K562 (cell line): ENCODE results near the gene IGSF9. TPM values are rescaled to one million over a fixed set of nuclear protein-coding genes. Genes with fewer than 3 reads are reported as not detected.

Source experiments
- ARID1B ChIP-seq: fragments of 450-650 bp; IDR thresholded peaks from 2 replicates; pipeline ENCODE4 v1.6.1; 2016; ENCODE audit warnings: antibody characterized with exemption, mild to moderate bottlenecking, inconsistent platforms
- BHLHE40 ChIP-seq: IDR thresholded peaks from 2 replicates; pipeline ENCODE4 v1.6.1; 2011; ENCODE audit warnings: low read length, improper control_type of control experiment
- CCAR2 ChIP-seq: fragments of 200-400 bp; formaldehyde crosslinking; IDR thresholded peaks from 2 replicates; pipeline ENCODE4 v1.6.1; 2017; ENCODE audit warnings: mild to moderate bottlenecking, low read depth, low read length
- CEBPG ChIP-seq, 3 experiments: fragments of 200-800 bp in 1 of 3; sonication (Bioruptor generic) in 1 of 3; sonication (generic) in 1 of 3; formaldehyde crosslinking in 1 of 3; IDR thresholded peaks in 2 of 3; conservative IDR thresholded peaks in 1 of 3; 2 replicates each; pipeline versions ENCODE4 v1.6.1 to v1.8.0; 2016 to 2022; ENCODE audit warnings: missing compliant biosample characterization in 2 of 3, missing genetic modification characterization in 2 of 3, mild to moderate bottlenecking in 1 of 3, missing genetic modification reagents in 1 of 3
- DLX4 ChIP-seq: fragments of 250-450 bp; sonication (Bioruptor Pico); IDR thresholded peaks from 2 replicates; pipeline ENCODE4 v1.6.1; 2021; ENCODE audit warnings: mild to moderate bottlenecking
- DMBX1 ChIP-seq: fragments of 250-450 bp; sonication (Bioruptor Pico); IDR thresholded peaks from 2 replicates; pipeline ENCODE4 v1.8.0; 2022; ENCODE audit warnings: inconsistent platforms, mild to moderate bottlenecking, moderate library complexity, borderline replicate concordance
- EP300 ChIP-seq: IDR thresholded peaks from 2 replicates; pipeline ENCODE4 v1.6.1; 2012; ENCODE audit warnings: low read length, improper control_type of control experiment
- FOXP1 ChIP-seq: sonication (generic); formaldehyde crosslinking; IDR thresholded peaks from 2 replicates; pipeline ENCODE4 v1.8.0; 2022; ENCODE audit warnings: mild to moderate bottlenecking, missing genetic modification reagents
- HNRNPK ChIP-seq: fragments of 200-400 bp; formaldehyde crosslinking; IDR thresholded peaks from one replicate; pipeline ENCODE4 v1.6.1; 2018; ENCODE audit warnings: mild to moderate bottlenecking, low read depth, low read length; ENCODE audit not compliant: poor library complexity, severe bottlenecking
- ILF3 ChIP-seq: fragments of 450-650 bp; IDR thresholded peaks from 2 replicates; pipeline ENCODE4 v1.6.1; 2018; ENCODE audit warnings: antibody characterized with exemption, mild to moderate bottlenecking, moderate library complexity, borderline replicate concordance
- LEF1 ChIP-seq: fragments of 450-650 bp; IDR thresholded peaks from 2 replicates; pipeline ENCODE4 v1.6.1; 2016; ENCODE audit warnings: mild to moderate bottlenecking
- MCM5 ChIP-seq: fragments of 450-650 bp; IDR thresholded peaks from 2 replicates; pipeline ENCODE4 v1.6.1; 2016; ENCODE audit warnings: low read depth
- NELFE ChIP-seq: IDR thresholded peaks from 2 replicates; pipeline ENCODE4 v1.6.1; 2011; ENCODE audit warnings: mild to moderate bottlenecking; ENCODE audit not compliant: insufficient read depth, insufficient read length
- PML ChIP-seq: IDR thresholded peaks from 2 replicates; pipeline ENCODE4 v1.6.1; 2012; ENCODE audit warnings: low read length, inconsistent platforms
- PTBP1 ChIP-seq: fragments of 200-400 bp; formaldehyde crosslinking; IDR thresholded peaks from 2 replicates; pipeline ENCODE4 v1.6.1; 2017; ENCODE audit warnings: low read depth, low read length
- SAFB2 ChIP-seq: fragments of 200-400 bp; formaldehyde crosslinking; IDR thresholded peaks from 2 replicates; pipeline ENCODE4 v1.6.1; 2018; ENCODE audit warnings: borderline replicate concordance, low read length, low read depth, moderate library complexity; ENCODE audit not compliant: severe bottlenecking
- SP2 ChIP-seq: IDR thresholded peaks from 2 replicates; pipeline ENCODE4 v1.6.1; 2011; ENCODE audit warnings: mild to moderate bottlenecking, low read depth, low read length, moderate library complexity; ENCODE audit not compliant: poor library complexity, severe bottlenecking; ENCODE audit errors: extremely low read depth
- TAF15 ChIP-seq: fragments of 200-400 bp; formaldehyde crosslinking; IDR thresholded peaks from 2 replicates; pipeline ENCODE4 v1.6.1; 2017; ENCODE audit warnings: mild to moderate bottlenecking, low read depth, low read length, moderate library complexity
- TEAD1 ChIP-seq, 2 experiments: fragments of 450-650 bp in 1 of 2; sonication (generic) in 1 of 2; formaldehyde crosslinking; IDR thresholded peaks; 2 replicates each; pipeline versions ENCODE4 v1.4.0 to v1.8.0; 2020 to 2022; ENCODE audit warnings: mild to moderate bottlenecking in 2 of 2, missing genetic modification reagents in 1 of 2
- TOE1 ChIP-seq, 2 experiments: fragments of 450-650 bp in 1 of 2; sonication (generic) in 1 of 2; formaldehyde crosslinking in 1 of 2; IDR thresholded peaks; 2 replicates each; pipeline versions ENCODE4 v1.7.1 to v1.8.0; 2016 to 2022; ENCODE audit warnings: borderline replicate concordance in 2 of 2, mild to moderate bottlenecking in 2 of 2, antibody characterized with exemption in 1 of 2, inconsistent platforms in 1 of 2, low read depth in 1 of 2, missing genetic modification reagents in 1 of 2, moderate library complexity in 1 of 2
- ZC3H4 ChIP-seq: sonication (generic); formaldehyde crosslinking; IDR thresholded peaks from 2 replicates; pipeline ENCODE4 v1.9.0; 2021; ENCODE audit warnings: missing genetic modification reagents, borderline replicate concordance
- ZFP1 ChIP-seq: fragments of 450-650 bp; formaldehyde crosslinking; IDR thresholded peaks from 2 replicates; pipeline ENCODE4 v1.4.0; 2020; ENCODE audit warnings: mild to moderate bottlenecking, mixed read lengths
- ZNF561 ChIP-seq: fragments of 450-650 bp; formaldehyde crosslinking; conservative IDR thresholded peaks from 2 replicates; pipeline ENCODE4 v1.4.0; 2020; ENCODE audit warnings: mild to moderate bottlenecking, moderate library complexity
- polyA plus RNA-seq, 8 experiments: library from polyadenylated mRNA; depleted of rRNA in 4 of 8; stranded (reverse) in 5 of 8; unstranded in 3 of 8; fragments of >200 nt; fragmentation: Nextera tagmentation in 2 of 8; fragmentation: Illumina TruSeq in 1 of 8; extraction: Ambion mirVana in 2 of 8; extraction: Trizol in 1 of 8; gene quantifications; 2 replicates each; pipeline versions ENCODE4 v1.2.1 to v1.2.3, GENCODE V29; 2011 to 2014; ENCODE audit warnings: inconsistent platforms in 1 of 8, missing spikeins in 1 of 8
- total RNA-seq, 7 experiments: library from RNA; depleted of rRNA in 6 of 7; stranded (reverse); fragments of >200 nt in 6 of 7; fragmentation: Illumina TruSeq in 2 of 7; extraction: Trizol in 2 of 7; gene quantifications; 2 replicates each; pipeline versions ENCODE4 v1.2.1 to v1.2.3, GENCODE V29; 2011 to 2021; ENCODE audit warnings: low replicate concordance in 1 of 7
- TF ChIP-seq, protein P1 (sequence below): sonication (generic); formaldehyde crosslinking; IDR thresholded peaks from 2 replicates; pipeline ENCODE4 v1.8.0; 2022; ENCODE audit warnings: missing genetic modification reagents, mild to moderate bottlenecking, moderate library complexity, borderline replicate concordance
- TF ChIP-seq, protein P2 (sequence below): fragments of 200-800 bp; sonication (Bioruptor generic); IDR thresholded peaks from 2 replicates; pipeline ENCODE4 v1.6.1; 2017; ENCODE audit warnings: missing genetic modification characterization, missing compliant biosample characterization

IGSF9 gene
- total and polyA plus RNA-seq, 9 of the 15 experiments (the other 6 are each of a cell fraction or from before 2014, with no cell fraction given) = 0.03 to 0.29 (median 0.07) TPM; not detected in 1

- TF ChIP-seq SAFB2 (no peak), BHLHE40 (peak; percentile 90), DMBX1 (CRISPR knock-in tag) (no peak), SP2 (no peak), LEF1 (peak; percentile 32; the same call in 1 of the 2 replicates), TOE1 (IDR thresholded peaks at IDR 0.05; ENCODE audit: borderline replicate concordance) (no peak), TOE1 (CRISPR knock-in tag; IDR thresholded peaks at IDR 0.05; ENCODE audit: borderline replicate concordance, low read depth) (no peak), DLX4 (CRISPR knock-in tag) (no peak), TAF15 (no peak), TEAD1 (CRISPR knock-in tag; IDR thresholded peaks at IDR 0.05) (0 out of 4 replicates have a peak, but pooled peaks of 1 of the 2 experiments have one; percentile 10), MCM5 (no peak), ILF3 (no peak), CEBPG (CRISPR knock-in tag; IDR thresholded peaks at IDR 0.05) (0 out of 2 replicates have a peak, but pooled peaks have one; percentile 3), CEBPG (tag; conservative IDR thresholded peaks at IDR 0.05 in 1 of 2, IDR thresholded peaks at IDR 0.05 in 1 of 2) (no peak), ZFP1 (CRISPR knock-in tag) (no peak), FOXP1 (CRISPR knock-in tag) (peak; percentile 79), NELFE (no peak), ZC3H4 (CRISPR knock-in tag) (peak; percentile 91), CCAR2 (no peak), EP300 (peak; percentile 30; the same call in 1 of the 2 replicates), ARID1B (peak; percentile 69), PTBP1 (no peak), ZNF561 (no peak), PML (no peak), HNRNPK (no peak)
- TF ChIP-seq, protein P1, sequence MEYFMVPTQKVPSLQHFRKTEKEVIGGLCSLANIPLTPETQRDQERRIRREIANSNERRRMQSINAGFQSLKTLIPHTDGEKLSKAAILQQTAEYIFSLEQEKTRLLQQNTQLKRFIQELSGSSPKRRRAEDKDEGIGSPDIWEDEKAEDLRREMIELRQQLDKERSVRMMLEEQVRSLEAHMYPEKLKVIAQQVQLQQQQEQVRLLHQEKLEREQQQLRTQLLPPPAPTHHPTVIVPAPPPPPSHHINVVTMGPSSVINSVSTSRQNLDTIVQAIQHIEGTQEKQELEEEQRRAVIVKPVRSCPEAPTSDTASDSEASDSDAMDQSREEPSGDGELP (CRISPR knock-in tag) = no peak
- TF ChIP-seq, protein P2, sequence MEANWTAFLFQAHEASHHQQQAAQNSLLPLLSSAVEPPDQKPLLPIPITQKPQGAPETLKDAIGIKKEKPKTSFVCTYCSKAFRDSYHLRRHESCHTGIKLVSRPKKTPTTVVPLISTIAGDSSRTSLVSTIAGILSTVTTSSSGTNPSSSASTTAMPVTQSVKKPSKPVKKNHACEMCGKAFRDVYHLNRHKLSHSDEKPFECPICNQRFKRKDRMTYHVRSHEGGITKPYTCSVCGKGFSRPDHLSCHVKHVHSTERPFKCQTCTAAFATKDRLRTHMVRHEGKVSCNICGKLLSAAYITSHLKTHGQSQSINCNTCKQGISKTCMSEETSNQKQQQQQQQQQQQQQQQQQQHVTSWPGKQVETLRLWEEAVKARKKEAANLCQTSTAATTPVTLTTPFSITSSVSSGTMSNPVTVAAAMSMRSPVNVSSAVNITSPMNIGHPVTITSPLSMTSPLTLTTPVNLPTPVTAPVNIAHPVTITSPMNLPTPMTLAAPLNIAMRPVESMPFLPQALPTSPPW (CRISPR knock-in tag) = peak; percentile 94
Observed at GRCh38 chr1:159923203-159924024, 22.0 kb downstream of the IGSF9 start (continued).
